ENCODE measurements around the gene CXorf58. TPM values are rescaled to one million over a fixed set of nuclear protein-coding genes. Genes with fewer than 3 reads are reported as not detected.

Gene CXorf58
- total and polyA plus RNA-seq, 2 of the 13 experiments (the other 11 are each of a cell fraction or from before 2014, with no cell fraction given), result not detected

- TF ChIP-seq ZNF552 (CRISPR knock-in tag; IDR thresholded peaks at IDR 0.05; ENCODE audit: borderline replicate concordance) (no peak), SOX6 (IDR thresholded peaks at IDR 0.05) (no peak), SOX6 (CRISPR knock-in tag; IDR thresholded peaks at IDR 0.05) (peak; percentile 42; the same call in 1 of the 2 replicates), ZNF687 (CRISPR knock-in tag; IDR thresholded peaks at IDR 0.05) (peak; percentile 90), HDAC1 (CRISPR knock-in tag; IDR thresholded peaks at IDR 0.05) (peak; percentile 76), ZNF17 (CRISPR knock-in tag; IDR thresholded peaks at IDR 0.05) (no peak), DR1 (CRISPR knock-in tag; IDR thresholded peaks at IDR 0.05) (0 out of 2 replicates have a peak, but pooled peaks have one; percentile 22), THAP9 (CRISPR knock-in tag; IDR thresholded peaks at IDR 0.05; ENCODE audit: borderline replicate concordance) (peak; percentile 61; the same call in 1 of the 2 replicates), HOXA3 (CRISPR knock-in tag; IDR thresholded peaks at IDR 0.05) (peak; percentile 38; the same call in 1 of the 2 replicates), SKI (IDR thresholded peaks at IDR 0.05; ENCODE audit: partially characterized antibody) (peak; percentile 35), ZFY (CRISPR knock-in tag; IDR thresholded peaks at IDR 0.05) (peak; percentile 81), MAX (IDR thresholded peaks at IDR 0.05) (peak; percentile 62), CTCF (CRISPR knock-in tag; IDR thresholded peaks at IDR 0.05) (peak; percentile 76), TARDBP (CRISPR knock-in tag; IDR thresholded peaks at IDR 0.05) (0 out of 2 replicates have a peak, but pooled peaks have one; percentile 21), ZNF33A (CRISPR knock-in tag; IDR thresholded peaks at IDR 0.05; ENCODE audit: borderline replicate concordance) (0 out of 2 replicates have a peak, but pooled peaks have one; percentile 46), RXRB (CRISPR knock-in tag; IDR thresholded peaks at IDR 0.05; ENCODE audit: borderline replicate concordance) (0 out of 2 replicates have a peak, but pooled peaks have one; percentile 20), KAT8 (CRISPR knock-in tag; IDR thresholded peaks at IDR 0.05) (0 out of 2 replicates have a peak, but pooled peaks have one; percentile 22), CBX5 (CRISPR knock-in tag; IDR thresholded peaks at IDR 0.05; ENCODE audit: borderline replicate concordance) (no peak), ZBTB42 (CRISPR knock-in tag; IDR thresholded peaks at IDR 0.05) (no peak)
These were observed at the start of gene CXorf58, which contains the start of gene APOO (continued) for GRCh38 chrX:23907498-23908218.
